HFFc6 (cell line): ENCODE measurements around the gene WSCD1. TPM values are rescaled to one million over a fixed set of nuclear protein-coding genes. Genes with fewer than 3 reads are reported as not detected.

Experiments used
- DNase-seq: peaks from one replicate; pipeline ENCODE4 v3.0.0-alpha.2; 2018
- H3K27ac Mint-ChIP-seq: 2 replicates; pipeline ENCODE4 v1.8.0; 2020; ENCODE audit warnings: mild to moderate bottlenecking, mixed read lengths
- H3K27me3 Mint-ChIP-seq: 2 replicates; pipeline ENCODE4 v1.8.0; 2021; ENCODE audit warnings: mild to moderate bottlenecking, moderate library complexity, mixed read lengths; ENCODE audit not compliant: insufficient read depth
- H3K36me3 Mint-ChIP-seq: 2 replicates; pipeline ENCODE4 v1.8.0; 2021; ENCODE audit warnings: low read depth, mixed read lengths
- H3K4me1 Mint-ChIP-seq: 2 replicates; pipeline ENCODE4 v1.8.0; 2020; ENCODE audit warnings: low read depth, mixed read lengths
- H3K4me3 Mint-ChIP-seq: 2 replicates; pipeline ENCODE4 v1.8.0; 2020; ENCODE audit warnings: mild to moderate bottlenecking, moderate library complexity, mixed read lengths
- H3K9me3 Mint-ChIP-seq: 2 replicates; pipeline ENCODE4 v1.8.0; 2020; ENCODE audit warnings: mild to moderate bottlenecking, mixed read lengths
- CTCF ChIP-seq: fragments of 200-600 bp; sonication (generic); IDR thresholded peaks from 2 replicates; pipeline ENCODE4 v1.5.0; 2021; ENCODE audit warnings: antibody characterized with exemption, mild to moderate bottlenecking
- total RNA-seq, 6 experiments: library from RNA; stranded (reverse); fragmentation: NEBNext Ultra II Directional; extraction: Animal tissue kit (Norgen Biotek cat#: 25700); gene quantifications; 2 replicates in 1 of 6; 3 replicates in 5 of 6; pipeline ENCODE4 v1.2.3, GENCODE V29; 2021

The WSCD1 gene
- total RNA-seq, 6 experiments from 2014 or later: not detected

- H3K27me3 Mint-ChIP-seq: peaks cover 8% of the 10 kb centered on the region
- no peaks in the 10 kb centered on the region for H3K36me3 Mint-ChIP-seq
- H3K4me3 Mint-ChIP-seq: no peak overlapping the region
- peaks cover 27% of the 10 kb centered on the region; the same call in 1 of the 2 replicates for H3K9me3 Mint-ChIP-seq
- no peaks in the 10 kb centered on the region for H3K4me1 Mint-ChIP-seq
- DNase-seq: no peak
- H3K27ac Mint-ChIP-seq: no peak overlapping the region
- TF ChIP-seq CTCF: no peak
Observed at GRCh38 chr17:6100146-6100545, 30.0 kb downstream of the WSCD1 start.

GRCh38 chr17:6100891-6101500 lies 30.8 kb downstream of the WSCD1 start:
- DNase-seq: no peak
- Mint-ChIP-seq H3K27me3 (peaks cover 8% of the 10 kb centered on the region), H3K9me3 (peaks cover 24% of the 10 kb centered on the region; the same call in 1 of the 2 replicates), H3K4me1 (no peaks in the 10 kb centered on the region), H3K4me3 (no peak overlapping the region), H3K36me3 (no peaks in the 10 kb centered on the region), H3K27ac (no peak overlapping the region)
- no peak for TF ChIP-seq CTCF

- H3K4me3 Mint-ChIP-seq: no peak overlapping the region
- H3K36me3 Mint-ChIP-seq: no peaks in the 10 kb centered on the region
- H3K27me3 Mint-ChIP-seq: peaks cover 8% of the 10 kb centered on the region
- TF ChIP-seq CTCF: no peak
- no peaks in the 10 kb centered on the region for H3K4me1 Mint-ChIP-seq
- H3K9me3 Mint-ChIP-seq: peaks cover 30% of the 10 kb centered on the region; the same call in 1 of the 2 replicates
- DNase-seq: no peak
- no peak overlapping the region for H3K27ac Mint-ChIP-seq
Observed at GRCh38 chr17:6101706-6102105, 31.5 kb downstream of the WSCD1 start.

- Mint-ChIP-seq H3K9me3 (peaks cover 33% of the 10 kb centered on the region; the same call in 1 of the 2 replicates), H3K27ac (no peak overlapping the region), H3K4me3 (no peak overlapping the region), H3K36me3 (no peaks in the 10 kb centered on the region), H3K27me3 (peaks cover 3% of the 10 kb centered on the region), H3K4me1 (no peaks in the 10 kb centered on the region)
- no peak for TF ChIP-seq CTCF
- DNase-seq: no peak
Observed at GRCh38 chr17:6102615-6103014, 32.4 kb downstream of the WSCD1 start.

- TF ChIP-seq CTCF: no peak
- no peak for DNase-seq
- no peaks in the 10 kb centered on the region for H3K4me1 Mint-ChIP-seq
- peaks cover 2% of the 10 kb centered on the region for H3K27me3 Mint-ChIP-seq
- H3K36me3 Mint-ChIP-seq: no peaks in the 10 kb centered on the region
- no peak overlapping the region for H3K27ac Mint-ChIP-seq
- no peak overlapping the region for H3K4me3 Mint-ChIP-seq
- H3K9me3 Mint-ChIP-seq: peaks cover 20% of the 10 kb centered on the region; the same call in 1 of the 2 replicates
Observed at GRCh38 chr17:6104956-6105648, 34.9 kb downstream of the WSCD1 start.
